WTC11 (cell line): ENCODE results near the gene KRTAP10-9. TPM values are rescaled to one million over a fixed set of nuclear protein-coding genes. Genes with fewer than 3 reads are reported as not detected.
"Not testable (repeated sequence)": the region's sequence is repeated elsewhere in the genome, so short reads cannot be mapped to it uniquely, and the experiment has no call there.

ENCODE experiments used
- ATAC-seq: fragments of 200-7000 bp; cut with Tn5 transposase; 2 replicates; pipeline ENCODE4 v1.10.0; 2021; ENCODE audit warnings: mild to moderate bottlenecking, moderate library complexity
- CTCF ChIA-PET: fragments of 300-600 bp; sonication (Branson Sonifier 250); formaldehyde crosslinking; loops from one replicate; lab custom pipeline; 2021; ENCODE audit warnings: antibody characterized with exemption; lab: Charles Lee
- POLR2A ChIA-PET: fragments of 350-600 bp; sonication (Branson Sonifier 250); formaldehyde crosslinking; loops from one replicate; lab custom pipeline; 2021; ENCODE audit warnings: antibody characterized with exemption; lab: Charles Lee
- DNase-seq: peaks from one replicate; pipeline ENCODE4 v3.0.0; 2021; ENCODE audit warnings: low spot score
- H3K27ac Mint-ChIP-seq: 2 replicates; pipeline ENCODE4 v1.8.0; 2021; ENCODE audit warnings: mixed read lengths
- H3K27me3 Mint-ChIP-seq: 2 replicates; pipeline ENCODE4 v1.8.0; 2021; ENCODE audit warnings: low read depth, mild to moderate bottlenecking, moderate library complexity, mixed read lengths
- H3K36me3 Mint-ChIP-seq: 2 replicates; pipeline ENCODE4 v1.8.0; 2021; ENCODE audit warnings: mixed read lengths
- H3K4me1 Mint-ChIP-seq: 2 replicates; pipeline ENCODE4 v1.8.0; 2022; ENCODE audit warnings: mixed read lengths
- H3K4me3 Mint-ChIP-seq: 2 replicates; pipeline ENCODE4 v1.8.0; 2021; ENCODE audit warnings: mild to moderate bottlenecking, moderate library complexity, mixed read lengths
- H3K9me3 Mint-ChIP-seq: 2 replicates; pipeline ENCODE4 v1.8.0; 2021; ENCODE audit warnings: mixed read lengths
- EMX1 ChIP-seq: fragments of 250-450 bp; sonication (Bioruptor Pico); IDR thresholded peaks from 2 replicates; pipeline ENCODE4 v1.8.0; 2021; ENCODE audit warnings: mild to moderate bottlenecking
- JAZF1 ChIP-seq: fragments of 250-450 bp; sonication (Bioruptor Pico); IDR thresholded peaks from 2 replicates; pipeline ENCODE4 v1.9.0; 2021; ENCODE audit warnings: moderate library complexity, mild to moderate bottlenecking, inconsistent platforms
- MYBL2 ChIP-seq: sonication (generic); formaldehyde crosslinking; IDR thresholded peaks from 2 replicates; pipeline ENCODE4 v1.8.1; 2023; ENCODE audit warnings: mild to moderate bottlenecking, moderate library complexity, missing genetic modification reagents
- PRRX2 ChIP-seq: fragments of 250-450 bp; sonication (Bioruptor Pico); IDR thresholded peaks from 2 replicates; pipeline ENCODE4 v1.8.0; 2021; ENCODE audit warnings: mild to moderate bottlenecking
- ZNF423 ChIP-seq: fragments of 250-450 bp; sonication (Bioruptor Pico); IDR thresholded peaks from 2 replicates; pipeline ENCODE4 v2.1.2; 2022; ENCODE audit warnings: mild to moderate bottlenecking, moderate library complexity
- total RNA-seq: library from RNA; stranded (reverse); gene quantifications from 3 replicates; pipeline ENCODE4 v1.2.3, GENCODE V29; 2021
- TF ChIP-seq, protein P1 (sequence below): sonication (generic); formaldehyde crosslinking; IDR thresholded peaks from 2 replicates; pipeline ENCODE4 v1.8.1; 2023; ENCODE audit warnings: mild to moderate bottlenecking, missing genetic modification reagents
- TF ChIP-seq, protein P2 (sequence below): sonication (generic); formaldehyde crosslinking; IDR thresholded peaks from 2 replicates; pipeline ENCODE4 v1.8.1; 2023; ENCODE audit warnings: mild to moderate bottlenecking, moderate library complexity, missing genetic modification reagents
- TF ChIP-seq, protein P3 (sequence below): sonication (generic); formaldehyde crosslinking; IDR thresholded peaks from 2 replicates; pipeline ENCODE4 v1.8.0; 2022; ENCODE audit warnings: mild to moderate bottlenecking, missing genetic modification reagents
- TF ChIP-seq, protein P4 (sequence below): sonication (generic); formaldehyde crosslinking; IDR thresholded peaks from 2 replicates; pipeline ENCODE4 v1.8.1; 2022; ENCODE audit warnings: mild to moderate bottlenecking, moderate library complexity, missing genetic modification reagents
- TF ChIP-seq, protein P5 (sequence below): sonication (generic); formaldehyde crosslinking; IDR thresholded peaks from 2 replicates; pipeline ENCODE4 v1.8.1; 2023; ENCODE audit warnings: mild to moderate bottlenecking, missing genetic modification reagents, moderate library complexity

The KRTAP10-9 gene
- total RNA-seq, 1 experiment from 2014 or later = not detected

DNA sequence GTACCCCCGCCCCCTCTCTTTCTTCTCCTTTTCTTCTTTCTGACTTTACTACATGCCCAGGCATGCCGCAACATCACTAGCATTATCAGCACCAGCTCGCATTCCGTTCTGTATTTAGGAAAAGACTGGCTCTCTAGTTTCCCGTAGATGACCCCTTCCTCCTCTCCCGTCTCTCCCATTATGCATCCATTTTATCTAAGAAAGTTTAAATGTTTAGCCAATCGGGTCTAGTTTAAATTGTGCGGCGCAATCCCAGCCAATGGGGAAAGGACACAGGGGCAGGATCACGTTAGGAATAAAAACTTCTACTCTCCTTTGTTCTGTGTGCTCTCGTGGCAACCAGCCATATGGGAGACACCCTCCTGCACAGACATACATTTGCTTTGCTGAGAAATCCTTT is 28.8 kb upstream of the KRTAP10-9 start (continued):
- TF ChIP-seq, protein P1, sequence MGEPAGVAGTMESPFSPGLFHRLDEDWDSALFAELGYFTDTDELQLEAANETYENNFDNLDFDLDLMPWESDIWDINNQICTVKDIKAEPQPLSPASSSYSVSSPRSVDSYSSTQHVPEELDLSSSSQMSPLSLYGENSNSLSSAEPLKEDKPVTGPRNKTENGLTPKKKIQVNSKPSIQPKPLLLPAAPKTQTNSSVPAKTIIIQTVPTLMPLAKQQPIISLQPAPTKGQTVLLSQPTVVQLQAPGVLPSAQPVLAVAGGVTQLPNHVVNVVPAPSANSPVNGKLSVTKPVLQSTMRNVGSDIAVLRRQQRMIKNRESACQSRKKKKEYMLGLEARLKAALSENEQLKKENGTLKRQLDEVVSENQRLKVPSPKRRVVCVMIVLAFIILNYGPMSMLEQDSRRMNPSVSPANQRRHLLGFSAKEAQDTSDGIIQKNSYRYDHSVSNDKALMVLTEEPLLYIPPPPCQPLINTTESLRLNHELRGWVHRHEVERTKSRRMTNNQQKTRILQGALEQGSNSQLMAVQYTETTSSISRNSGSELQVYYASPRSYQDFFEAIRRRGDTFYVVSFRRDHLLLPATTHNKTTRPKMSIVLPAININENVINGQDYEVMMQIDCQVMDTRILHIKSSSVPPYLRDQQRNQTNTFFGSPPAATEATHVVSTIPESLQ (CRISPR knock-in tag) = no peak
- TF ChIP-seq, protein P2, sequence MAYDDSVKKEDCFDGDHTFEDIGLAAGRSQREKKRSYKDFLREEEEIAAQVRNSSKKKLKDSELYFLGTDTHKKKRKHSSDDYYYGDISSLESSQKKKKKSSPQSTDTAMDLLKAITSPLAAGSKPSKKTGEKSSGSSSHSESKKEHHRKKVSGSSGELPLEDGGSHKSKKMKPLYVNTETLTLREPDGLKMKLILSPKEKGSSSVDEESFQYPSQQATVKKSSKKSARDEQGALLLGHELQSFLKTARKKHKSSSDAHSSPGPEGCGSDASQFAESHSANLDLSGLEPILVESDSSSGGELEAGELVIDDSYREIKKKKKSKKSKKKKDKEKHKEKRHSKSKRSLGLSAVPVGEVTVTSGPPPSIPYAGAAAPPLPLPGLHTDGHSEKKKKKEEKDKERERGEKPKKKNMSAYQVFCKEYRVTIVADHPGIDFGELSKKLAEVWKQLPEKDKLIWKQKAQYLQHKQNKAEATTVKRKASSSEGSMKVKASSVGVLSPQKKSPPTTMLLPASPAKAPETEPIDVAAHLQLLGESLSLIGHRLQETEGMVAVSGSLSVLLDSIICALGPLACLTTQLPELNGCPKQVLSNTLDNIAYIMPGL (CRISPR knock-in tag) = no peak

DNA sequence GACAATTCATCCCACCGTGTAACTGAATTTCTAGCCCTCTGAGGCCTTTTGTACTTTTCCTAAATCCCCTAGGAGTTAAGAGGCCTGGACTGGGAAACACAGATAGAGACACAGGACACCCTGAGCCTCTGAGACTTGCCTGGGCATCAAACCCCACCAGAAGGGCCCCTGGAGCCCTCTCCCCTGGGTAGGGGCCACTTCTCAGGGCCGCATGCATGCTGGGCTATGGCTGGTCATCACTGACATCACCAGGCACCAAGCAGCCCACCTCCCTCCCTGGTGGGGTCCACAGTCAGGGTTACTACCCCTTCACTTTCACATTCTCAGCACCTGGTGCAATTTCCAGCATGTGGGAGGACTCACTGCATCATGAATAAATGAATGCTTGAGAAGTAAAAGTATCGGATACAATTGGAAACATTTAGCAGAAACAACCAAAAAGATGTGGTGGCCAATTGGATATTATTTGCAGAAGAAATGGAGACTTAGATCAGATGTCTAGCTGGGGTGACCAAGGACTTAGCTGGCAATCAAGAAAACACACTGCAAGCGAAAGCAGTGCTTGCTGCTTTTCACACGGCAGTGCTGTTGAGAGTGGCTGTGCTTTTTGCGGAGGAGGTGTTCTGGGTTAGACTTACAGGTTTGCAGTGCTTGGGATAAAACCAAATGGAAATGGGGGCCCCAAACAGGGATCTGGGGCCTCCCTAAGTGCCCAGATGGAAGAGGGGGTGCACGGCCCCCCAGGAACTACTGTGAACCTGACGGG is 27.4 kb upstream of the KRTAP10-9 start:
- TF ChIP-seq, protein P3, sequence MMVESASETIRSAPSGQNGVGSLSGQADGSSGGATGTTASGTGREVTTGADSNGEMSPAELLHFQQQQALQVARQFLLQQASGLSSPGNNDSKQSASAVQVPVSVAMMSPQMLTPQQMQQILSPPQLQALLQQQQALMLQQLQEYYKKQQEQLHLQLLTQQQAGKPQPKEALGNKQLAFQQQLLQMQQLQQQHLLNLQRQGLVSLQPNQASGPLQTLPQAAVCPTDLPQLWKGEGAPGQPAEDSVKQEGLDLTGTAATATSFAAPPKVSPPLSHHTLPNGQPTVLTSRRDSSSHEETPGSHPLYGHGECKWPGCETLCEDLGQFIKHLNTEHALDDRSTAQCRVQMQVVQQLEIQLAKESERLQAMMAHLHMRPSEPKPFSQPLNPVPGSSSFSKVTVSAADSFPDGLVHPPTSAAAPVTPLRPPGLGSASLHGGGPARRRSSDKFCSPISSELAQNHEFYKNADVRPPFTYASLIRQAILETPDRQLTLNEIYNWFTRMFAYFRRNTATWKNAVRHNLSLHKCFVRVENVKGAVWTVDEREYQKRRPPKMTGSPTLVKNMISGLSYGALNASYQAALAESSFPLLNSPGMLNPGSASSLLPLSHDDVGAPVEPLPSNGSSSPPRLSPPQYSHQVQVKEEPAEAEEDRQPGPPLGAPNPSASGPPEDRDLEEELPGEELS = no peak
- TF ChIP-seq JAZF1 (CRISPR knock-in tag) = no peak
- no peak for TF ChIP-seq EMX1
- TF ChIP-seq MYBL2 = no peak
- TF ChIP-seq PRRX2 (CRISPR knock-in tag) = no peak
- TF ChIP-seq, protein P4, sequence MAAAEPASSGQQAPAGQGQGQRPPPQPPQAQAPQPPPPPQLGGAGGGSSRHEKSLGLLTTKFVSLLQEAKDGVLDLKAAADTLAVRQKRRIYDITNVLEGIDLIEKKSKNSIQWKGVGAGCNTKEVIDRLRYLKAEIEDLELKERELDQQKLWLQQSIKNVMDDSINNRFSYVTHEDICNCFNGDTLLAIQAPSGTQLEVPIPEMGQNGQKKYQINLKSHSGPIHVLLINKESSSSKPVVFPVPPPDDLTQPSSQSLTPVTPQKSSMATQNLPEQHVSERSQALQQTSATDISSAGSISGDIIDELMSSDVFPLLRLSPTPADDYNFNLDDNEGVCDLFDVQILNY = no peak
- TF ChIP-seq, protein P5, sequence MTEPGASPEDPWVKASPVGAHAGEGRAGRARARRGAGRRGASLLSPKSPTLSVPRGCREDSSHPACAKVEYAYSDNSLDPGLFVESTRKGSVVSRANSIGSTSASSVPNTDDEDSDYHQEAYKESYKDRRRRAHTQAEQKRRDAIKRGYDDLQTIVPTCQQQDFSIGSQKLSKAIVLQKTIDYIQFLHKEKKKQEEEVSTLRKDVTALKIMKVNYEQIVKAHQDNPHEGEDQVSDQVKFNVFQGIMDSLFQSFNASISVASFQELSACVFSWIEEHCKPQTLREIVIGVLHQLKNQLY (CRISPR knock-in tag) = no peak
- TF ChIP-seq ZNF423 (CRISPR knock-in tag) = no peak
- Mint-ChIP-seq H3K27me3 (no peaks in the 10 kb centered on the region; the same call in 1 of the 2 replicates), H3K9me3 (peaks cover 8% of the 10 kb centered on the region), H3K27ac (no peak overlapping the region; the same call in 1 of the 2 replicates), H3K4me1 (peaks cover 38% of the 10 kb centered on the region), H3K4me3 (no peak overlapping the region), H3K36me3 (no peaks in the 10 kb centered on the region; the same call in 1 of the 2 replicates)
- CTCF ChIA-PET = no interaction called here
- DNase-seq = no peak
- POLR2A ChIA-PET = no interaction called here
- ATAC-seq = no peak

DNA sequence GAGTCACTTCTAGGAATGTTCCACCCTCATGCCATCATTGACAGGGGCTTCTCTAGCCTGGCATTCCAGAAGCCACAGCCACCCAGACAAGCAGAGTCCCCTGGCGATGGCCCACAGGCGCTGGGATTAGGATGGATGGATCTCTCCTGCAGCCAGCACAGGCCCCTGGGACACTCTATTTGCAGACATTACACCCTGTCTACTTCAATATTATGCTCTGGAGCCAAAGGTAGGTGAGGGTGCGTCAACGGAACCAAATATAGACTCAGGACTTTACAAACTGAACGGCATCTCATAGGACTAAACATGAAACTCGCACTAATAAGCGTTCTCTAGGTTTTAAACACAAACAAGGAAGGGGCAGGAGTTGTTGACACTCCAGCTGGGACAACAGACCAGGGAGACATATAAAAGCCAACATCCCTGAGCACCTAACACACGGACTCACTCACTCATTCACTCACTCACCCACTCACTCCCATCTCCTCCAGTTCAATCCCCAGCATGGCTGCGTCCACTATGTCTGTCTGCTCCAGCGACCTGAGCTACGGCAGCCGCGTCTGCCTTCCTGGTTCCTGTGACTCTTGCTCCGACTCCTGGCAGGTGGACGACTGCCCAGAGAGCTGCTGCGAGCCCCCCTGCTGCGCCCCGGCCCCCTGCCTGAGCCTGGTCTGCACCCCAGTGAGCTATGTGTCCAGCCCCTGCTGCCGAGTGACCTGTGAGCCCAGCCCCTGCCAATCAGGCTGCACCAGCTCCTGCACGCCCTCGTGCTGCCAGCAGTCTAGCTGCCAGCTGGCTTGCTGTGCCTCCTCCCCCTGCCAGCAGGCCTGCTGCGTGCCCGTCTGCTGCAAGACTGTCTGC is 26.5 kb upstream of the KRTAP10-9 start, which contains the start of gene KRTAP10-7:
Gene KRTAP10-7, plus strand, starts transcription at position 480 of the 861 bp plus-strand sequence. Its CDS starts 25 bp downstream, at position 505.
- DNase-seq, POLR2A ChIA-PET, H3K36me3 Mint-ChIP-seq, ATAC-seq, H3K4me3 Mint-ChIP-seq, H3K27me3 Mint-ChIP-seq: not testable (repeated sequence)
- CTCF ChIA-PET = interaction anchor here (1.1 kb wide), 1 partner anchor 200 kb away, joined by 3 read pairs; no protein-coding TSS in a partner anchor
- Mint-ChIP-seq H3K4me1 (peaks cover 33% of the 10 kb centered on the region), H3K27ac (peak within 1 kb of the TSS; percentile 17; the same call in 1 of the 2 replicates), H3K9me3 (peaks cover 15% of the 10 kb centered on the region)

DNA sequence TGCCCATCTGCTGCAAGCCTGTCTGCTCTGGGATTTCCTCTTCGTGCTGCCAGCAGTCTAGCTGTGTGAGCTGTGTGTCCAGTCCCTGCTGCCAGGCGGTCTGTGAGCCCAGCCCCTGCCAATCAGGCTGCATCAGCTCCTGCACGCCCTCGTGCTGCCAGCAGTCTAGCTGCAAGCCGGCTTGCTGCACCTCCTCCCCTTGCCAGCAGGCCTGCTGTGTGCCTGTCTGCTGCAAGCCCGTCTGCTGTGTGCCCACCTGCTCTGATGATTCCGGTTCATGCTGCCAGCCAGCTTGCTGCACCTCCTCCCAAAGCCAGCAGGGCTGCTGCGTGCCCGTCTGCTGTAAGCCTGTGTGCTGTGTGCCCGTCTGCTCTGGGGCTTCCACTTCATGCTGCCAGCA is 25.8 kb upstream of the KRTAP10-9 start:
- Mint-ChIP-seq H3K9me3 (peaks cover 18% of the 10 kb centered on the region), H3K4me1 (peaks cover 31% of the 10 kb centered on the region)
- CTCF ChIA-PET = interaction anchor here (1.1 kb wide), 1 partner anchor 200 kb away, joined by 3 read pairs; no protein-coding TSS in a partner anchor
- POLR2A ChIA-PET, H3K27me3 Mint-ChIP-seq, ATAC-seq, H3K27ac Mint-ChIP-seq, H3K4me3 Mint-ChIP-seq, DNase-seq, H3K36me3 Mint-ChIP-seq: not testable (repeated sequence)
